ENCODE data around the gene TSPAN14. TPM values are rescaled to one million over a fixed set of nuclear protein-coding genes. Genes with fewer than 3 reads are reported as not detected.

Gene TSPAN14
- total RNA-seq, 1 donor from 2014 or later: 18.9 TPM

DNA sequence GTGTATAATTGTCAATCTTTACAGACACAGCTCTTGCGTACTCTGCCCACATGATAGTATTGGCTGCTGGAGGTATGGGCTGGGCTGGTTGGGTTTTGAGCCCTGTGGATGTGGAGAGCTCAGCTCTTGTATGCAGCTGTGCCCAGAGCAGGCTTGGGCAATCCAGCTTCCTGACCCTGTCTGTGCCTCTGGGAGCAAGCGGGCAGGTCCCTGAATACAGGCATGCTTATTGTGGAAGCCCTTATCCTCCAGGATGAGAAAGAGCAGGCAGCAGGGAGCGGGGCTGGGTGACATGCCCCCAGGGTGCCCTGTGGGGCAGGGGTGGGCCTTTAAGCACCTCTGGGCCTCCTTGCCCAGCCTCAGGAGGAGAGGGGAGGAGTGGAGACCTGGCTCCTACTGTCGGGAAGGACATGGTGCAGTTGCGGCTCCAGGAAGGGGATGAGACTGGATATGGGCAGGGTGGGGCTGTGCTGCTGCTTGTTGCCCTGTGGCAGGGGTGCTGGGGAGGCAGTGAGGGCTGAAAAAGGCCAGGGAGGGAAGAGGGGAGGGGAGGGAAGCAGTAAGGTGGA lies 50.9 kb downstream of the TSPAN14 start:
- TF ChIP-seq, protein P1, sequence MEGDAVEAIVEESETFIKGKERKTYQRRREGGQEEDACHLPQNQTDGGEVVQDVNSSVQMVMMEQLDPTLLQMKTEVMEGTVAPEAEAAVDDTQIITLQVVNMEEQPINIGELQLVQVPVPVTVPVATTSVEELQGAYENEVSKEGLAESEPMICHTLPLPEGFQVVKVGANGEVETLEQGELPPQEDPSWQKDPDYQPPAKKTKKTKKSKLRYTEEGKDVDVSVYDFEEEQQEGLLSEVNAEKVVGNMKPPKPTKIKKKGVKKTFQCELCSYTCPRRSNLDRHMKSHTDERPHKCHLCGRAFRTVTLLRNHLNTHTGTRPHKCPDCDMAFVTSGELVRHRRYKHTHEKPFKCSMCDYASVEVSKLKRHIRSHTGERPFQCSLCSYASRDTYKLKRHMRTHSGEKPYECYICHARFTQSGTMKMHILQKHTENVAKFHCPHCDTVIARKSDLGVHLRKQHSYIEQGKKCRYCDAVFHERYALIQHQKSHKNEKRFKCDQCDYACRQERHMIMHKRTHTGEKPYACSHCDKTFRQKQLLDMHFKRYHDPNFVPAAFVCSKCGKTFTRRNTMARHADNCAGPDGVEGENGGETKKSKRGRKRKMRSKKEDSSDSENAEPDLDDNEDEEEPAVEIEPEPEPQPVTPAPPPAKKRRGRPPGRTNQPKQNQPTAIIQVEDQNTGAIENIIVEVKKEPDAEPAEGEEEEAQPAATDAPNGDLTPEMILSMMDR (IDR thresholded peaks at IDR 0.05): no peak
- no peaks in the 10 kb centered on the region for H3K9me3 Mint-ChIP-seq
- peaks cover 56% of the 10 kb centered on the region for H3K4me1 Mint-ChIP-seq
- ChIA-PET CTCF (interaction anchor here (0.6 to 7.9 kb wide), 36 partner anchors 9 to 514 kb away, joined by 3 to 210 read pairs (median 6); partner anchors contain the start of gene PRXL2A), POLR2A (interaction anchor here (2.1 to 2.6 kb wide), 2 partner anchors 60 to 97 kb away, joined by 6 to 21 read pairs; partner anchors contain the start of gene PRXL2A)
- H3K36me3 Mint-ChIP-seq (ENCODE audit: low read depth): peaks cover 26% of the 10 kb centered on the region
- intact Hi-C loops (cut with micrococcal nuclease): loop anchor here (1.0 to 10.0 kb wide), 6 partner anchors 33 to 240 kb away; partner anchors contain the start of gene PRXL2A
- H3K27me3 Mint-ChIP-seq: no peaks in the 10 kb centered on the region
- no peak for DNase-seq
- H3K27ac Mint-ChIP-seq: peak overlapping the region; percentile 46
- ATAC-seq (ENCODE audit: low read depth): no peak
- H3K4me3 Mint-ChIP-seq: no peak overlapping the region

DNA sequence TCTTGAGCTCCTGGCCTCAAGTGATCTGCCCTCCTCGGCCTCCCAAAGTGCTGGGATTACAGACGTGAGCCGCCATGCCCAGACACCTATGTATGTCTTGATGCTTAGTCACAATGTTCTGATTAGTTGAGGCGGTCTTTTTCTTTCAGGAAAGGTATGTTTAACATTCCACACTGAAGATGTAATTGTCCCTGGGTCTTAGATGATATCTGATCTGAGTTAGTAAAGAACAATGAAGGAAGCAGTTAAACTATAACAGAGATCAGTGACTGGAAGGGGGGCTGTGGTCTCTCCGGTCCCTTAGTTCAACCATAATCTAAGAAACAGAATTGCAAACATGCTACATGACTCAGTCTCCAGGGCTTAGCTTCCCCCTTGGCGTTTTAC lies 52.1 kb downstream of the TSPAN14 start:
- Mint-ChIP-seq H3K4me3 (no peak overlapping the region), H3K9me3 (no peaks in the 10 kb centered on the region), H3K27ac (no peak overlapping the region), H3K36me3 (ENCODE audit: low read depth) (peaks cover 34% of the 10 kb centered on the region), H3K27me3 (no peaks in the 10 kb centered on the region), H3K4me1 (peaks cover 46% of the 10 kb centered on the region)
- POLR2A ChIA-PET: interaction anchor here (0.8 to 2.6 kb wide), 5 partner anchors 51 to 98 kb away, joined by 3 to 21 read pairs (median 3); partner anchors contain the start of gene PRXL2A
- DNase-seq: no peak
- TF ChIP-seq, protein P1 (IDR thresholded peaks at IDR 0.05): no peak
- CTCF ChIA-PET: interaction anchor here (0.6 to 7.9 kb wide), 33 partner anchors 8 to 133 kb away, joined by 3 to 210 read pairs (median 6); partner anchors contain the start of gene PRXL2A
- intact Hi-C loops (cut with micrococcal nuclease): loop anchor here (10.0 kb wide), 1 partner anchor 241 kb away; no protein-coding TSS in a partner anchor
- ATAC-seq (ENCODE audit: low read depth): no peak

DNA sequence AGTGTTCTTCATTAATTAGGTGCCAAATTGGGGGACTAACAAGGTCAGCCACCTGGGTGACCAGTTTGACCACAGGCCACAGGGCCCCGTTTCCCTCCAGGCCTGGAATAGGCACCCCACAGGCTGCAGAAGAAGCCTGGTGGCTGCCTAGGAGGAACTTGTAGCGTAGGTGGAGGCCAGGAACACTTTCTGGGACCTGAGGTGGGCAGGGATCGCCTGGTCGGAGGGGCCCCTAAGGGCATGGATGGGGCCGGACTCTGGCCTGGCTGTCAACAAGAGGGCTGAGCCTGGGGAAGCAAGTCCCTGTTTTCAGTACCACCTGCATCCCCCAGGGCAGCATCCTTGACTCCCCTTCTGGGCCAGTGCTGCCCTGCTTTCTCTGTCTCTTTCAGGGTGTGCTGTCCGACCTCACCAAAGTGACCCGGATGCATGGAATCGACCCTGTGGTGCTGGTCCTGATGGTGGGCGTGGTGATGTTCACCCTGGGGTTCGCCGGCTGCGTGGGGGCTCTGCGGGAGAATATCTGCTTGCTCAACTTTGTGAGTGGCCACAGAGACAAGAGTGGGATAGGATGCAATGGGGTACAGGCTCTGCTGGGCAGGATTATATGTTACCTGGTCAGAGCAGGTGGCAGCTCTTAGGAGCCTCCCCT lies 52.9 kb downstream of the TSPAN14 start:
- intact Hi-C loops (cut with micrococcal nuclease): loop anchor here (10.0 kb wide), 1 partner anchor 242 kb away; no protein-coding TSS in a partner anchor
- POLR2A ChIA-PET: no interaction called here

DNA sequence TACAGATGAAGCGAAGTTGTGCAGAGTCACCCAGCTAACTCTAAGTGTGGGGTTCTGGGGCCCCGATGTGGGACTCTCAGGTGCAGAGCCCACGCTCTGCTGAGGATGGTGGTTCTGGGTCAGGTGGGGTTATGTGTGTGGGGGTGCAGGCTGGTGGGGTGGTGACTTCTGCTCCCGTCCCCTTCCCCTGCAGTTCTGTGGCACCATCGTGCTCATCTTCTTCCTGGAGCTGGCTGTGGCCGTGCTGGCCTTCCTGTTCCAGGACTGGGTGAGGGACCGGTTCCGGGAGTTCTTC lies 54.9 kb downstream of the TSPAN14 start:
- Mint-ChIP-seq H3K27ac (no peak overlapping the region), H3K4me3 (no peak overlapping the region), H3K4me1 (peaks cover 17% of the 10 kb centered on the region), H3K27me3 (no peaks in the 10 kb centered on the region), H3K36me3 (ENCODE audit: low read depth) (peaks cover 56% of the 10 kb centered on the region), H3K9me3 (no peaks in the 10 kb centered on the region)
- no peak for DNase-seq
- no peak for ATAC-seq (ENCODE audit: low read depth)
- ChIA-PET POLR2A (interaction anchor here (0.8 kb wide), 1 partner anchor 101 kb away, joined by 9 read pairs; no protein-coding TSS in a partner anchor), CTCF (interaction anchor here (2.0 kb wide), 1 partner anchor 65 kb away, joined by 8 read pairs; no protein-coding TSS in a partner anchor)
- intact Hi-C loops (cut with micrococcal nuclease): loop anchor here (10.0 kb wide), 1 partner anchor 244 kb away; no protein-coding TSS in a partner anchor
- TF ChIP-seq, protein P1 (IDR thresholded peaks at IDR 0.05): no peak

More for the DNA sequence above, 52.9 kb downstream of the TSPAN14 start:
- TF ChIP-seq, protein P1 (IDR thresholded peaks at IDR 0.05): no peak
- Mint-ChIP-seq H3K27ac (no peak overlapping the region), H3K4me3 (no peak overlapping the region), H3K4me1 (peaks cover 38% of the 10 kb centered on the region), H3K36me3 (ENCODE audit: low read depth) (peaks cover 41% of the 10 kb centered on the region), H3K27me3 (no peaks in the 10 kb centered on the region), H3K9me3 (no peaks in the 10 kb centered on the region)
- DNase-seq (no peak), ATAC-seq (ENCODE audit: low read depth) (no peak)
- CTCF ChIA-PET: no interaction called here
